Central memory CD8-positive, alpha-beta T cell (primary cell): ENCODE measurements around the gene TMEM221.

ENCODE experiments used
- ATAC-seq: fragments of 150-1000 bp; cut with Tn5 transposase; replicated peaks from 2 replicates; pipeline ENCODE4 v1.10.0; 2022; ENCODE audit warnings: mild to moderate bottlenecking, moderate FRiP score, moderate number of reproducible peaks; ENCODE audit not compliant: poor library complexity, severe bottlenecking; ENCODE audit errors: extremely low read depth
- DNase-seq, 2 donors: peaks; one replicate each; pipeline ENCODE4 v3.0.0; 2021; ENCODE audit warnings: low spot score in 2 of 2
- H3K27ac Mint-ChIP-seq: one replicate; pipeline ENCODE4 v1.8.0; 2022; ENCODE audit warnings: low read depth, mild to moderate bottlenecking, moderate library complexity, mixed read lengths
- H3K27me3 Mint-ChIP-seq: one replicate; pipeline ENCODE4 v1.8.0; 2022; ENCODE audit warnings: mixed read lengths
- H3K36me3 Mint-ChIP-seq: one replicate; pipeline ENCODE4 v1.8.0; 2022; ENCODE audit warnings: mild to moderate bottlenecking, moderate library complexity, mixed read lengths; ENCODE audit not compliant: insufficient read depth
- H3K4me1 Mint-ChIP-seq: one replicate; pipeline ENCODE4 v1.8.0; 2022; ENCODE audit warnings: mixed read lengths
- H3K4me3 Mint-ChIP-seq: one replicate; pipeline ENCODE4 v1.8.0; 2022; ENCODE audit warnings: mild to moderate bottlenecking, moderate library complexity, mixed read lengths
- H3K9me3 Mint-ChIP-seq: one replicate; pipeline ENCODE4 v1.8.0; 2022; ENCODE audit warnings: mixed read lengths

The TMEM221 gene

DNA sequence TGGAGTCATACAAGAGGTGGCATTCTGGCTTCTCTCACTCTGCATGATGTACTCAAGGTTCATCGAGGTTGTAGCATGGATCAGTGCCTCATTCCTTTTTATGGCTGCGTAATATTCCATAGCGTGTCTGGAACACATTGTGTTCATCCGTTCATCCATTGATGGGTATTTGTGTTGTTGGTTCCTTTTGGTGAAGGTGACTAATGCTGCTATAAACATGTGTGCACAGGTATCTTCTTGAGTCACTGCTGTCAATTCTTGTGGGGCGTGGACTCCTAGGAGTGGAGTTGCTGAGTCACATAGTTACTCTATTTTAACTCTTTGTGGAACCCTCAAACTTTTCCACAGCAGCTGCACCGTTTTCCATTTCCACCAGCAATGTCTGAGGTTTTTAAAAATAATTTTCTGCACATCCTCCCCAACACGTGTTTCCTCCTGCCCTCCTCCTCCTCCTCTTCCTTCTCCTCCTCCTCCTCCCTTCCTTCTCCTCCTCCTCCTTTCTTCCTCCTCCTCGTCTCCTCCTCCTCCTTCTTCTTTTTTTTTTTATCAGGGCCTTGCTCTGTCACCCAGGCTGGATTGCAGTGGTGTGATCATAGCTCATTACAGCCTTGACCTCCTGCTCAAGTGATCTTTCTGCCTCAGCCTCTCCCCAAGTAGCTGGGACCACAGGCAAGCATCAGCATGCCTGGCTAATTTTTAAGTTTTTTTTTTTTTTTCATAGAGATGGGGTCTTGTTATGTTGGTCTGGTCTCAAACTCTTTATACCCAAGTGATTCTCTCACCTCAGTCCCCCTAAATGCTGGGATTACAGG, 2.0 kb upstream of the TMEM221 start:
- Mint-ChIP-seq H3K4me3 (no peak overlapping the region), H3K4me1 (no peaks in the 10 kb centered on the region), H3K9me3 (no peaks in the 10 kb centered on the region), H3K36me3 (peaks cover 4% of the 10 kb centered on the region), H3K27ac (no peak overlapping the region), H3K27me3 (peaks cover 30% of the 10 kb centered on the region)
- ATAC-seq (no peak), DNase-seq (no peak)

DNA sequence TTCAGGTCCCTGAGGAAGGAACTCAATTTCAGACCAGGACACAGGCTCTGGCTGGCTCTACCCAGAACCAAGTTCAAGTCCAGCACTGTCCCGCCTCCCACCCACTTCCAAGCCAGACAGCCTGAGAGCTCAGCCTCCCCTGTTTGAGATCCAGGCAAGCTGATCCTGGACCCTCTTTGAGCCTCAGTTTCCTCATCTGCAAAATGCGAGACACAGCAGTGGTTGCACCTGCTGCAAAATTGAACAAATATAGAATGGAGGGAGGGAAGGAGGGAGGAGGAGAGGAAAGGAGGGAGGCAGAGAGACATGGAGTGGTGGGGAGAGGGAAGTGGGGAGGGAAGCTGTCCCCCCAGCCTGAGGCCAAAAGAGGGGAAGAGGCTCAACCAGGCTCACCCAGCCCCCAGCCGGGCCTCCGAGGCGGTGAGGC, 751 bp downstream of the TMEM221 start:
- no peaks in the 10 kb centered on the region for H3K4me1 Mint-ChIP-seq
- H3K27ac Mint-ChIP-seq: no peak overlapping the region
- peaks cover 10% of the 10 kb centered on the region for H3K27me3 Mint-ChIP-seq
- peaks cover 3% of the 10 kb centered on the region for H3K36me3 Mint-ChIP-seq
- ATAC-seq (no peak), DNase-seq (no peak)
- no peaks in the 10 kb centered on the region for H3K9me3 Mint-ChIP-seq
- peak overlapping the region; percentile 22 for H3K4me3 Mint-ChIP-seq

DNA sequence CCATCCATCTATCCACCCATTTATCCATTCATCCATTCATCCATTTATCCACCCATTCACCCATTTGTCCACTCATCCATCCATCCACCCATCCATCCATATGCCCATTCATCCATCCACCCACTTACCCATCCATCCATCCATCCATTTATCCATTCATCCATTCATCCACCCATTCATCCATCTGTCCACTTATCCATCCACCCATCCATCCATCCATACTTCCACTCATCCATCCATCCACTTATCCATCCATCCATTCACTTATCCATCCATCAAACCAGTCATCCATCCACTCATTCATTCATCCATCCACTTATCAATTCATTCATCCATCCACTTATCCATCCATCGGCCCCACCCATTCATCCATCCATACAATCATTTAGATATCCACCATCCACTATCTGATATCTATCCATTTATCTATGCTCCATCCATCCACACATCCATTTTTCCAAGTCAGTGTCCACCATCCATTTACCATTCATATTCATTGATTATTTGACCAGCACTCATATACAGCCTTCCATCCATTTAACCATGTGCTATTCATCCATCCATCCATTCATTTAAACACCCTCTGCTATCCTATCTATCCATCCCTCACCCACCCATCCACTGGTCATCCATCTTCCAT, 2.8 kb downstream of the TMEM221 start:
- Mint-ChIP-seq H3K9me3 (no peaks in the 10 kb centered on the region), H3K4me1 (no peaks in the 10 kb centered on the region), H3K4me3 (no peak overlapping the region), H3K36me3 (no peaks in the 10 kb centered on the region), H3K27me3 (peaks cover 10% of the 10 kb centered on the region), H3K27ac (no peak overlapping the region)
- DNase-seq: no peak
- no peak for ATAC-seq

DNA sequence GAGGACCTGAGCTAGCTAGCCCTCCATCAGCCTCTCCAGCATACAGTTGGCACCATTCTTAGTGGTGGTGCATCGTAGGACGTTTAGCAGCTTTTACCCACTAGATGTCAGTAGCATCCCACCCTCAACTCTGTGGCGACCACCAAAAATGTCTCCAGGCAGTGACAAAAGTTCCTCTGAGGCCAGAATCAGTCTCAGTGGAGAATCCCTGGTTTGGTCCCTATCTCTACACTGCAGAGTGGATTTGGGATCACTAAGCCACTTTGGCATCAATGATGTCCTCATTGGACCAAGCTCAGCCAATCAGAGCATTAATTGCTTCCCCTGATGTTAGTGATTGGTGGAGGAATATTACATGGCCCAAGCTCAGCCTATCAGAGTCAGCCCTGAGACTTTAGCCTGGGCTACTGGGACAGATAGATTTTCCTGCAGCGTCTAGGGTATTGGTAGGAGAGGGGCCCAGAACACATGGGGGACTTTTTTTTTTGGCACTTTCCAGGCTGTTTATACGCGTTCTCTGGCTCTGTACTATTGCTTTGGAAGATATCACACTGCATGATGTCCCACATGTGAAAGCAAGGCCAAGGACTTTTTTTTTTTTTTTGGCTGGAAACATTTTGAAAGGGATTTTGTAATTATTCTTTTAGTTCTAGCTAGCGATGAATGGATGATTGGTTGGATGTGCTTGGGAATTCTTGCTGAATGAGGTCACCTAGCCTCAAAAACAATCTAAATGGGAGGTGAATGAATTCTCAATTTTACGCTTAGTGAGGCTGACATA, 7.0 kb downstream of the TMEM221 start:
- H3K27me3 Mint-ChIP-seq: peaks cover 8% of the 10 kb centered on the region
- H3K27ac Mint-ChIP-seq: no peak overlapping the region
- ATAC-seq (no peak), DNase-seq (no peak)
- no peak overlapping the region for H3K4me3 Mint-ChIP-seq
- no peaks in the 10 kb centered on the region for H3K4me1 Mint-ChIP-seq
- no peaks in the 10 kb centered on the region for H3K9me3 Mint-ChIP-seq
- H3K36me3 Mint-ChIP-seq: no peaks in the 10 kb centered on the region

DNA sequence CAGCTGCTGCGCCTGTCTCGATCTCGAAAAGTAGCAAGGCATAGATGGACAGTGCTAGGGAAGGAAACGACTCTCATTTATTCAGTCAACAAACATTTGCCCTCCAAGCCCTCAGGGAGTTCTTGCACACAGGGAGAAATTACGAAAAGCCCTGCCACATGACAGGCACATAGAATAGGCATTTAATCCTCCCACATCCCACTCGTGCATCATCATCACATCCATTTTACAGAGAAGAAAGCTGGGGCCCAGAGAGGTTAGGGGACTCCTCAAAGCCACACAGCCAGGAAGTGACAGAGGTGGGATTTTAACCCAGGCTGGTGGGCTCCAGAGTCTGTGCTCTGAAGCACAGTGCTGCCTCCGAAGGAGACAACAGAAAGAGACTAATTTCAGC, 11.6 kb downstream of the TMEM221 start:
- Mint-ChIP-seq H3K36me3 (no peaks in the 10 kb centered on the region), H3K27me3 (peaks cover 8% of the 10 kb centered on the region), H3K9me3 (no peaks in the 10 kb centered on the region), H3K4me1 (no peaks in the 10 kb centered on the region), H3K4me3 (no peak overlapping the region), H3K27ac (no peak overlapping the region)
- ATAC-seq: no peak
- no peak for DNase-seq

DNA sequence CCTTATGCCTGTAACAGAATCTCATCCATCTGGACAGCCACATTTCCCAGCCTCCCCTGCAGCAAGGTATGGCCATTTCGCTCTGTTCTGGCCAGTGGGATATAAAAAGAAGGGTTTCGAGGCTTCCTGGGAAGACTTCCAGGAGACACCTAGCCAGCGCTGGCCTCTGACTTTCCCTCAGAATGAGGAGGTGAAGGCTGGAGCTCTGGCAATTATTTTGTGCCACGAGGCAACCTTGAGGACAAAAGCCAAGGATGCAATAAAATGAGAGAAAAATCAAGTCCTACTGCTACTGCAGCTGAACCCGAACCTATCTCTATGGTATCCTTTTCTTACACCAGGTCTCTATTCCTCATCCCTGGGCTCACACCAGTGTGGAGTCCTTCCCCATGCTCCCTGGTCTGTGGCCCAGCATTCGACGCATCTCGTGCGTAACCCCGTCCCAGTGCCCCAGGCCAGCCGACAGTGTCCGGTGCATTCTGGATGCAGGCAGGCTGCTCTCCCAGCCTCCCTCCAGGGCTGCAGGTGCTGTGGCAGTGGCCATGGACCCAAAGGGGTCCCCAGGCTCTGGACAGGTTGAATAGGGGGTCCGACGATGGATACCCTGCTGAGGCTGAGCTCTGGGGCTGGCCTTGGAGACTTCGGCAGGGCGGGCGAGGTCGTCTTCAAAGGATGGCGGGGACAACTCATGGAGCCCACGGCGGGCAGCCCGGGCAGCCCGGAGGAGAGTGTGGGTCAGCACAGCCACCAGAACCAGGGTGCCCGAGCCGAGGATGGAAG, 12.2 kb downstream of the TMEM221 start:
- no peak overlapping the region for H3K27ac Mint-ChIP-seq
- ATAC-seq: no peak
- peaks cover 8% of the 10 kb centered on the region for H3K27me3 Mint-ChIP-seq
- no peak overlapping the region for H3K4me3 Mint-ChIP-seq
- no peak for DNase-seq
- H3K36me3 Mint-ChIP-seq: no peaks in the 10 kb centered on the region
- H3K9me3 Mint-ChIP-seq: no peaks in the 10 kb centered on the region
- no peaks in the 10 kb centered on the region for H3K4me1 Mint-ChIP-seq

DNA sequence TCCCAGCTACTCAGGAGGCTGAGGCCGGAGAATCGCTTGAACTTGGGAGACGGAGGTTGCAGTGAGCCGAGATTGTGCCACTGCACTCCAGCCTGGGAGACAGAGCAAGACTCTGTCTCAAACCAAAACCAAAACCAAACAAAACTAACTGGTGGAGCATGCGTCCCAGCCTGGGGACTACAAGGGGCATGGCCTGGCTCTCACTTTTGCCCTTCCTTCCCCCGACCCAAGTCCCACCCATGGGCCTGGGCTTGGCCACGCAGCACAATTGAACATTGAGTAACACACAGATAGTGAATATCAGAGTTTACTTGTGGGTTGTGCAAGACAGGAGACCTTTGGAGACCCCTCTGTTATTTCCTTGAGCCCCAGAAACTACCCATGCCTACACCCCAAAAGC, 13.2 kb downstream of the TMEM221 start:
- ATAC-seq (no peak), DNase-seq (no peak)
- Mint-ChIP-seq H3K4me3 (no peak overlapping the region), H3K4me1 (no peaks in the 10 kb centered on the region), H3K36me3 (no peaks in the 10 kb centered on the region), H3K27me3 (peaks cover 8% of the 10 kb centered on the region), H3K27ac (no peak overlapping the region), H3K9me3 (no peaks in the 10 kb centered on the region)

DNA sequence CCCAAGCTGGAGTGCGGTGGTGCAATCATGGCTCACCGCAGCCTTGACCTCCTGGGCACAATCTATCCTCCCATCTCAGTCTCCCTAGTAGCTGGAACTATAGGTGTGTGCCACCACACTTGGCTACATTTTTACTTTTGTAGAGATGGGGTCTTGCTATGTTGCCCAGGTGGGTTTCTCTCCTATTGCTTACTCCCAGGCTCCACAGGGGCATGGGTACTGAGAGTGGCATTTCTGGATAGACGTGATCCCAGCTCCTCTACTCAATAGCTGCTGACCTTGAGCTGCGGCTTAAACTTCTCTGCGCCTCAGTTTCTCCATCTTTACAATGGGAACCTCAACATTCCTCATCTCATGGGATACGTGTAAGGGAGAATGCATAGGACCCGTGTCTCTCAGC, 17.1 kb downstream of the TMEM221 start:
- Mint-ChIP-seq H3K9me3 (no peaks in the 10 kb centered on the region), H3K4me3 (no peak overlapping the region), H3K27me3 (no peaks in the 10 kb centered on the region), H3K36me3 (no peaks in the 10 kb centered on the region), H3K4me1 (no peaks in the 10 kb centered on the region), H3K27ac (no peak overlapping the region)
- DNase-seq (no peak), ATAC-seq (no peak)

DNA sequence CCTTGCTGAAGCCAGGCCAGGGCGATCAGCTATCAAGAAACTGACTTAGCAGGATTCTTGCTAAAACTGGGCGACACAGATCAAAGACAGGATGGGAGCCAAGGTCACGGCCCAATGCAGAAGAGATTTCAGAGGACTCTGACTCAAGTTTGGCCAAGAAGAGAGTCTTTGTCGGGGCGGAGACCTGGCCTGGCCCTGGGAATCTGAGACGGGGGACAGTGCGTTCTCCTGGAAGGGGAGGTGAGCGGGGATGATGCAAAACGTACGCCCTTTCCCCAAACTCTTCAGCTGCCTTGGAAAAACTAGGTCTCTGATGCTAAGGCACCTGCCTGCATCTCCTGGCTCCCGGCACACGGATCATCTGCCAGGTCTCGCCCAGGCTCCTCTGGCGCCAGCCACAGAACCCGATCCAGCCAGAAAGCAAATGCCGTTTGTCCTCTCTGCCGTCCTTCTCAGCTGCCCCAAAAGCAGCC, 18.8 kb downstream of the TMEM221 start:
- no peak overlapping the region for H3K4me3 Mint-ChIP-seq
- H3K27me3 Mint-ChIP-seq: no peaks in the 10 kb centered on the region
- ATAC-seq: no peak

DNA sequence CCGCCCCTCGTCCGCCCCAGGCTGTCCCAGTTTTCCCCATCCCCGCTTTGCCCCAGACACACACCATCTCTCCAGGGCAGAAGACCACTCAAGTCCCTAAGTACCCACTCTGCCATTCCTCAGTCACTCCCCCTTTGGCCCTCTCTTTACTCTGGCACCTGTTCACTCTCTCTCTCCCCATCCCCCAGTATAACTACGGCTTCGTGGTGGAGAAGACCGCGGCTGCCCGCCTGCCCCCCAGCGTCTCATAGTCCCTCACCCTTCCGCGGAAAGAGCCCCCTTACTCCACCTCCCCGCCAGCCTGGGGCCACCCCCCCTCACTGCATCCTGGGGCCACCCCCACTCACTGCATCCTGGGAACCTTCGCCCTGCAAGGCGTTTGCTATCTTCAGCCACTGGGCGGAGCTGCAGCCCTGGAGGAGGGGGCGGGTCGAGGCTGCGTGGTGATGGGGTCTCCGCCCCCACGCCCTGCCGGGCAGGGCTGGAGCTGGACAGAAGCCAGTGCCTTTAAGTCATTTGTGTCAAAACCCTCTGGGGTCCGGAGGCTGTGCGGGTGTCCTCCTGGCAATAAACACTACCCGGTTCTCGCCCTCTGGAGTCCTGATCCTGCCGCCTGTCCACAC, 23.6 kb downstream of the TMEM221 start:
- peaks cover 5% of the 10 kb centered on the region for H3K36me3 Mint-ChIP-seq
- H3K4me1 Mint-ChIP-seq: peaks cover 8% of the 10 kb centered on the region
- no peak for ATAC-seq
- no peak overlapping the region for H3K27ac Mint-ChIP-seq
- no peak for DNase-seq
- H3K9me3 Mint-ChIP-seq: no peaks in the 10 kb centered on the region
- no peaks in the 10 kb centered on the region for H3K27me3 Mint-ChIP-seq
- no peak overlapping the region for H3K4me3 Mint-ChIP-seq

More for the DNA sequence above, 18.8 kb downstream of the TMEM221 start:
- no peaks in the 10 kb centered on the region for H3K4me1 Mint-ChIP-seq
- H3K36me3 Mint-ChIP-seq: no peaks in the 10 kb centered on the region
- H3K9me3 Mint-ChIP-seq: no peaks in the 10 kb centered on the region
- H3K27ac Mint-ChIP-seq: no peak overlapping the region
- DNase-seq: no peak

DNA sequence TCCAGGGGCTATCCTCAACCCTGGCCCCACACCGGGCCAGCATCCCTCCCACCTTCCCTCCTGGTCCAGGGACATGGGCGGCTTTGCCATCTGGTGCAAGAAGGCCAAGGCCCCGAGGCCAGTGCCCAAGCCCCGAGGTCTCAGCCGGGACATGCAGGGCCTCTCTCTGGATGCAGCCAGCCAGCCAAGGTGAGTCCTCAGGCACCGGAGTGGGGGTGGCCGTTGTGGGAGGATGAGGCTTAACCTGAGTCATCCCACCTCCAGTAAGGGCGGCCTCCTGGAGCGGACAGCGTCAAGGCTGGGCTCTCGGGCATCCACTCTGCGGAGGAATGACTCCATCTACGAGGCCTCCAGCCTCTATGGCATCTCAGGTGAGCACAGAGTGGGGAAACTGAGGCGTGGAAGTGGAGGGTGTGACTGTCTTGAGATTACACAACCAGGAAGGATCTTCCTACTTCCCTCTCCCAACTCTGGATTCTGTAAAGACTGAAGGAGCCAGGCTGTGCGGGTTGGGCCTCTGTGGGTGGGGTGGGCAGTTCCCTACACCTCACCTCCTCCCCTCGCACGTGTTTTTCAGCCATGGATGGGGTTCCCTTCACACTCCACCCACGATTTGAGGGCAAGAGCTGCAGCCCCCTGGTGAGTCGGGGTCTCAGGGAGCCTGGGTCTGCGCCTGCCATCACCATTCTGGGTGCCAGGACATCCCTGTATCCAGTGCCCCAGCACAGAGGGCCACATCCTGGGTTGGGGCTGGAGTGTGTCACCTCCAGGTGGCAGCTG, 24.8 kb downstream of the TMEM221 start:
- no peaks in the 10 kb centered on the region for H3K9me3 Mint-ChIP-seq
- H3K27ac Mint-ChIP-seq: no peak overlapping the region
- no peak for ATAC-seq
- no peaks in the 10 kb centered on the region for H3K27me3 Mint-ChIP-seq
- peaks cover 7% of the 10 kb centered on the region for H3K36me3 Mint-ChIP-seq
- no peak overlapping the region for H3K4me3 Mint-ChIP-seq
- no peak for DNase-seq
- H3K4me1 Mint-ChIP-seq: peaks cover 13% of the 10 kb centered on the region
